SU-DHL-6 (cell line): Measurements from ENCODE around the gene WARS2.

Source experiments
- H2AFZ ChIP-seq: fragments of 200-600 bp; sonication (generic); 2 replicates; pipeline ENCODE4 v1.6.1; 2014; ENCODE audit warnings: low read depth, mild to moderate bottlenecking, moderate library complexity, mixed read lengths, antibody characterized with exemption, low read length; ENCODE audit not compliant: severe bottlenecking
- H3F3A ChIP-seq: fragments of 200-600 bp; shearing (Covaris generic); 2 replicates; pipeline ENCODE4 v1.6.0; 2016; ENCODE audit warnings: antibody characterized with exemption, mild to moderate bottlenecking; ENCODE audit not compliant: insufficient read depth
- H3K27ac ChIP-seq: fragments of 200-600 bp; sonication (generic); 2 replicates; pipeline ENCODE4 v1.5.1; 2016; ENCODE audit warnings: low read depth, mild to moderate bottlenecking, low read length, moderate library complexity, mixed read lengths
- H3K27me3 ChIP-seq: fragments of 200-600 bp; sonication (generic), shearing (Covaris generic); 2 replicates; pipeline ENCODE4 v1.6.0; 2014; ENCODE audit warnings: mild to moderate bottlenecking, low read length
- H3K36me3 ChIP-seq: fragments of 200-600 bp; sonication (generic); 2 replicates; pipeline ENCODE4 v1.6.1; 2014; ENCODE audit warnings: mild to moderate bottlenecking, low read length, mixed read lengths
- H3K4me2 ChIP-seq: fragments of 300-600, 200-600 bp; shearing (Covaris generic), sonication (generic); 2 replicates; pipeline ENCODE4 v1.6.0; 2014; ENCODE audit warnings: low read length, low read depth, mild to moderate bottlenecking; ENCODE audit not compliant: poor library complexity, severe bottlenecking
- H3K4me3 ChIP-seq: fragments of 200-600 bp; sonication (generic); 2 replicates; pipeline ENCODE4 v1.5.1; 2014; ENCODE audit warnings: antibody characterized with exemption, low read length, mild to moderate bottlenecking, mixed read lengths; ENCODE audit not compliant: insufficient read depth, poor library complexity, severe bottlenecking
- H3K79me2 ChIP-seq: fragments of 200-600 bp; sonication (generic); 2 replicates; pipeline ENCODE4 v1.6.1; 2014; ENCODE audit warnings: mild to moderate bottlenecking, low read length, moderate library complexity; ENCODE audit not compliant: insufficient read depth
- H3K9ac ChIP-seq: fragments of 200-600 bp; sonication (generic); 2 replicates; pipeline ENCODE4 v1.7.0; 2014; ENCODE audit warnings: mild to moderate bottlenecking, low read length
- H3K9me2 ChIP-seq: fragments of 200-600 bp; sonication (generic); replicated peaks from 2 replicates; pipeline ENCODE4 v1.6.1; 2014; ENCODE audit warnings: low read length; ENCODE audit not compliant: insufficient read depth
- H3K9me3 ChIP-seq: fragments of 200-600 bp; sonication (generic); 2 replicates; pipeline ENCODE4 v1.6.1; 2014; ENCODE audit warnings: low read length, mixed read lengths; ENCODE audit not compliant: insufficient read depth
- H4K20me1 ChIP-seq: fragments of 200-600 bp; sonication (generic); 2 replicates; pipeline ENCODE4 v1.6.1; 2014; ENCODE audit warnings: low read depth, mild to moderate bottlenecking, antibody characterized with exemption, low read length, moderate library complexity, mixed read lengths
- EZH2phosphoT487 ChIP-seq: fragments of 200-600 bp; sonication (generic), shearing (Covaris generic); conservative IDR thresholded peaks from 2 replicates; pipeline ENCODE4 v1.6.1; 2018; ENCODE audit warnings: mild to moderate bottlenecking, antibody characterized with exemption, low read length, moderate library complexity, mixed read lengths
- TF ChIP-seq, protein P1 (sequence below): fragments of 200-600 bp; sonication (generic); IDR thresholded peaks from one replicate; pipeline ENCODE4 v1.5.1; 2017; ENCODE audit warnings: antibody characterized with exemption, mild to moderate bottlenecking, low read length, moderate library complexity; ENCODE audit not compliant: insufficient read depth, poor library complexity, severe bottlenecking

WARS2 gene

DNA sequence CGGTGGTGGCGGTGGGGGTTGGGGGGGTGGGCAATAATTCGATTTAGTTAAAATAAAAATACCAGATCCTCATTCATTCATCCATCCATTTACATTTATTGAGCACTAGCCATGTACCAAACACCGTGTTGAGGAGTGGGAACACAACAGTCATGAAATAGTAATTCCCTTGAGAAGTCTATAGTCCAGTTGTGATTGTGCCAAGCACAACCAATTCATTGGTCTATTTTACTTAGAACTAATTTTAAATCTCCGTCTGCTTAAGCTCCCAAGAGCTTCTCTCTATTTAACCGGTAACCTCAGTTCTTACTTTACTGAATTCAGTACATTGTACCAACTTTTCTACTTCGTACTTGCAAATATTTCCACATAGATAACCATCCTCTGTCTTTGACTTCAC lies 38.4 kb downstream of the WARS2 start:
- no peak overlapping the region for H2AFZ ChIP-seq
- H3K9me3 ChIP-seq, result no peaks in the 10 kb centered on the region
- no peaks in the 10 kb centered on the region for H3K36me3 ChIP-seq
- no peak overlapping the region for H3K4me2 ChIP-seq
- no peaks in the 10 kb centered on the region for H3K9me2 ChIP-seq
- no peaks in the 10 kb centered on the region for H3K27me3 ChIP-seq
- H3K79me2 ChIP-seq, result no peaks in the 10 kb centered on the region
- H3F3A ChIP-seq, result no peaks in the 10 kb centered on the region
- H4K20me1 ChIP-seq, result no peaks in the 10 kb centered on the region
- H3K9ac ChIP-seq, result no peak overlapping the region
- no peak overlapping the region for H3K4me3 ChIP-seq
- TF ChIP-seq EZH2phosphoT487, result no peak
- TF ChIP-seq, protein P1, sequence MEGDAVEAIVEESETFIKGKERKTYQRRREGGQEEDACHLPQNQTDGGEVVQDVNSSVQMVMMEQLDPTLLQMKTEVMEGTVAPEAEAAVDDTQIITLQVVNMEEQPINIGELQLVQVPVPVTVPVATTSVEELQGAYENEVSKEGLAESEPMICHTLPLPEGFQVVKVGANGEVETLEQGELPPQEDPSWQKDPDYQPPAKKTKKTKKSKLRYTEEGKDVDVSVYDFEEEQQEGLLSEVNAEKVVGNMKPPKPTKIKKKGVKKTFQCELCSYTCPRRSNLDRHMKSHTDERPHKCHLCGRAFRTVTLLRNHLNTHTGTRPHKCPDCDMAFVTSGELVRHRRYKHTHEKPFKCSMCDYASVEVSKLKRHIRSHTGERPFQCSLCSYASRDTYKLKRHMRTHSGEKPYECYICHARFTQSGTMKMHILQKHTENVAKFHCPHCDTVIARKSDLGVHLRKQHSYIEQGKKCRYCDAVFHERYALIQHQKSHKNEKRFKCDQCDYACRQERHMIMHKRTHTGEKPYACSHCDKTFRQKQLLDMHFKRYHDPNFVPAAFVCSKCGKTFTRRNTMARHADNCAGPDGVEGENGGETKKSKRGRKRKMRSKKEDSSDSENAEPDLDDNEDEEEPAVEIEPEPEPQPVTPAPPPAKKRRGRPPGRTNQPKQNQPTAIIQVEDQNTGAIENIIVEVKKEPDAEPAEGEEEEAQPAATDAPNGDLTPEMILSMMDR, result no peak
- no peak overlapping the region for H3K27ac ChIP-seq

- no peaks in the 10 kb centered on the region for H4K20me1 ChIP-seq
- H3K9ac ChIP-seq, result no peak overlapping the region
- no peak overlapping the region for H2AFZ ChIP-seq
- no peaks in the 10 kb centered on the region for H3K79me2 ChIP-seq
- no peaks in the 10 kb centered on the region for H3F3A ChIP-seq
- no peaks in the 10 kb centered on the region for H3K9me3 ChIP-seq
- TF ChIP-seq, protein P1, result no peak
- no peak for TF ChIP-seq EZH2phosphoT487
- no peaks in the 10 kb centered on the region for H3K9me2 ChIP-seq
- H3K36me3 ChIP-seq, result no peaks in the 10 kb centered on the region
- H3K4me2 ChIP-seq, result no peak overlapping the region
- H3K27me3 ChIP-seq, result no peaks in the 10 kb centered on the region
- H3K27ac ChIP-seq, result no peak overlapping the region
- no peak overlapping the region for H3K4me3 ChIP-seq
These were observed 38.9 kb downstream of the WARS2 start for GRCh38 chr1:119101563-119101962.

DNA sequence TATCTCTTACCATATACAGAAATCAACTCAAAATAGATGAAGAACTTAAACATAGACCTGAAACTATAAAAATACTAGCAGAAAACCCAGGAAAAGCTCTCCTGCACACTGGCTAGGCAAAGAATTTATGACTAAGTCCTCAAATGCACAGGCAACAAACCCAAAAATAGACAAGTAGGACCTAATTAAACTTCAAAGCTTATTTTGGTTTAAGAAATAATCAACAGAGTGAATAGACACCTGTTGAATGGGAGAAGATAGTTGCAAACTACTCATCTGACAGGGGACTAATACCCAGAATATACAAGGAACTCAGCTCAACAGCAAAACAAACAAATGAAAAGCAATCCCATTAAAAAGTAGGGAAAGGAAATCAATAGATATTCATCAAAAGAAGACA lies 40.7 kb downstream of the WARS2 start:
- H3K9me2 ChIP-seq, result no peaks in the 10 kb centered on the region
- H3K4me3 ChIP-seq, result no peak overlapping the region
- no peak for TF ChIP-seq EZH2phosphoT487
- TF ChIP-seq, protein P1, result no peak
- no peak overlapping the region for H3K4me2 ChIP-seq
- H3F3A ChIP-seq, result no peaks in the 10 kb centered on the region
- 0 out of 2 replicates have a peak, but pooled peaks cover under 1% of the 10 kb centered on the region for H4K20me1 ChIP-seq
- no peaks in the 10 kb centered on the region for H3K36me3 ChIP-seq
- H3K27me3 ChIP-seq, result no peaks in the 10 kb centered on the region
- H3K79me2 ChIP-seq, result no peaks in the 10 kb centered on the region
- no peaks in the 10 kb centered on the region for H3K9me3 ChIP-seq
- H3K27ac ChIP-seq, result no peak overlapping the region
- H3K9ac ChIP-seq, result no peak overlapping the region
- no peak overlapping the region for H2AFZ ChIP-seq
